T-helper 2 cell treated with Interferon-gamma antibody and Interleukin-4, amounts not matched to agents 100 ng/mL and 5 ng/mL, for 36 hours (primary cell): ENCODE results near the gene CDC20B. TPM values are rescaled to one million over a fixed set of nuclear protein-coding genes. Genes with fewer than 3 reads are reported as not detected.

ENCODE experiments used
- total RNA-seq: library from RNA; stranded (reverse); gene quantifications from 2 replicates; pipeline ENCODE4 v1.2.3, GENCODE V29; 2022

CDC20B gene
- total RNA-seq, 1 donor from 2014 or later, result 0.14 TPM

Other genes starting within 250 kb of the CDC20B start
- gene ESM1, start 187.6 kb downstream of the CDC20B start, total RNA-seq, result 0.20 and 0.48 TPM in 2 replicates
- 2.6 and 3.3 TPM in 2 replicates for gene GZMK, start 148.9 kb downstream of the CDC20B start, total RNA-seq
- 738 and 757 TPM in 2 replicates for gene GZMA, start 70.5 kb downstream of the CDC20B start, total RNA-seq
- gene GPX8, start 13.0 kb downstream of the CDC20B start, total RNA-seq, result not detected in 2 replicates
- gene MCIDAS, start 54.1 kb upstream of the CDC20B start, total RNA-seq, result not detected in 2 replicates
- not detected in 2 replicates for gene CCNO, start 60.4 kb upstream of the CDC20B start, total RNA-seq
- 17.9 and 19.5 TPM in 2 replicates for gene DHX29, start 134.5 kb upstream of the CDC20B start, total RNA-seq
- 91.7 and 101 TPM in 2 replicates for gene MTREX, start 134.8 kb upstream of the CDC20B start, total RNA-seq